GM21381 (cell line): ENCODE results near the gene CDO1.

Experiments used
- ATAC-seq: cut with Tn5 transposase; IDR thresholded peaks from one replicate; pipeline ENCODE4 v1.9.1; 2021; ENCODE audit warnings: mild to moderate bottlenecking, moderate library complexity; ENCODE audit not compliant: unreplicated experiment

Gene CDO1

GRCh38 chr5:115816226-115817081, at the start of gene CDO1:
Gene CDO1 (minus strand): TSS chr5:115816659. CDS start chr5:115816397, 262 bp downstream.
- ATAC-seq = no peak

- ATAC-seq = no peak
These were observed 42.9 kb upstream of the CDO1 start for GRCh38 chr5:115859378-115859777.

DNA sequence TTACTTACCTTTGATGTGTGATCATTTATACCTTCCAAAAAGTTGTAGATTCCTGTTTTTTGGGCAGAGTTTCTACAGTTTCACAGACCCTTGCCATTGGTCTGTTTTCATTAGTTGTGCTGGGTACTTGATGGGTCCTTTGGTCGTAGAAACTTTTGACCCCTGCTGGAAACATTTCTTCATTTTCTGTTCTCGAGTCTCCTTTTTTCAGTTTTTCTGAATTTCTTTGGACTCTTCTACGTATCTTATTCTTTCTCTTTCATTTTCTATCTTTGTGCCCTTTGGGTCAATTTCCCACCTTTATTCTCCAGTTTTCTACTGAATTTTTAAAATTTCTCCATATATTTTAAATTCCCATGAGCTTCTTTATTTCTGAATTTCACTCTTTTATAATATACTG, 41.9 kb upstream of the CDO1 start:
- ATAC-seq = peak; percentile 46

- ATAC-seq = no peak
These were observed 41.3 kb upstream of the CDO1 start for GRCh38 chr5:115857626-115858349.

GRCh38 chr5:115857057-115857479, 40.6 kb upstream of the CDO1 start:
- ATAC-seq = no peak

DNA sequence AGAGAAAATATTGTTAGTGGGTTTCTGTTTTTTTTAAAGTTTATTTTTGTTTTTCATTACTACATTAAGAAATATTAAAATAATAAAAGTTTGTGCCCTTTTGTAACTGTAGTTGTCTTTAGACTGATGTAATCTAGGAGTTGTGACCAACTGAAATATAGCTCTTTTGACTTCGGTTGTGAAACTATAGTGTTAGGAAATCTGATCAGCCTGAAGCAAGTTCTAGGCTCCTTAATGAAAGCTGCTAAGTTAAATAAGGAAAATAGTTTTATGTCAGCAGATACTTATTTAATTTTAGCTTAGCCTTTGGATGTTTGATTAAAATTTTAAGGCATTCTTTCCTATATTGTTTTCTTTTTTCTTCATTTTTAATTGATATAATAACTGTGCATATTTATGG, 39.5 kb upstream of the CDO1 start:
- no peak for ATAC-seq

DNA sequence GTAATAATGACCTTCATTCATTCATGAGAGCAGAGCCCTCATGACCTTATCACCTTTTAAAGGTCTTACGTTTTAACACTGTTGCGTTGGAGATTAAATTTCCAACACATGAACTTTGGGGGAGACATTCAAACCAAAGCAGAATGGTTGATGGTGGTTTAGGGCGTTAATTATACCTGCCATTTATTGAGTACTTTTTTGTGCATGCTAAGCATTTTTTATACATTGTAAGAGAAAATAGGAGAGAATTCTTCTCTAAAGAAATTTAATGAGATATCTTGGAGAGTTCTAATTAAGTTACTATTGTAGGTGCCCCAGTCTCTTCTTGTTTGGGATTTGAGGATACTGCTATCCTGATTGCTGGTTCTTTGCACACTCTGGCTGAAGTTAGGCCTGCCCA, 37.7 kb upstream of the CDO1 start:
- no peak for ATAC-seq

DNA sequence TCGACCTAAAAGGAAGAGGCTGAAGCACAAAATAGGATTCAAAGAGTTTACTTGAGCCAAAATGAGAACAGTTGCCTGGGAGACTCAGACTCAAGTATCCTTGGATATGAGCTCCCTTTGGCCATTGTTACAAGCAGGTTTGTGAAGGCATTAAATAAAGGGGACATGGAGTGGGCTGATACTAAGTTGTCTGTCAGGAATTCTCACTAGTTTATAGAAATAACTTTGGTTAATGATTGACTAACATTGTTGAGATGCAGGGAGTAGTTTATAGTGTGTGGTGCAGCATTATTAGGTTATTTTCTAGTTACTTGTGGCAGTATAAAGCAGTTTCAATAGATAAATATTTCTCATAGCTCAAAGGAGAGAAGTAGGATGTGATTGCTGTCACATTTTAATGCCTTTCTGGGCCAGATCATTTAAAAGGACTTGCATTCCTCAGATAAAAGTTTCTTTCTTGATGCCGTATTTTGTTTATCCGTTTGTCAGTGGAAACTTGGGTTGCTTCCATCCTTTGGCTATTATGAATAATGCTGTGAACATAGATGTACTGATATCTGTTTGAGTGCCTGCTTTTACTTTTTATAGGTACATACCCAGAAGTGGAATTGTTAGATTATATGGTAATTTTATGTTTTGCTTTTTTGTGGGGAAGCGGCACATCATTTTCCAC, 34.4 kb upstream of the CDO1 start:
- no peak for ATAC-seq

DNA sequence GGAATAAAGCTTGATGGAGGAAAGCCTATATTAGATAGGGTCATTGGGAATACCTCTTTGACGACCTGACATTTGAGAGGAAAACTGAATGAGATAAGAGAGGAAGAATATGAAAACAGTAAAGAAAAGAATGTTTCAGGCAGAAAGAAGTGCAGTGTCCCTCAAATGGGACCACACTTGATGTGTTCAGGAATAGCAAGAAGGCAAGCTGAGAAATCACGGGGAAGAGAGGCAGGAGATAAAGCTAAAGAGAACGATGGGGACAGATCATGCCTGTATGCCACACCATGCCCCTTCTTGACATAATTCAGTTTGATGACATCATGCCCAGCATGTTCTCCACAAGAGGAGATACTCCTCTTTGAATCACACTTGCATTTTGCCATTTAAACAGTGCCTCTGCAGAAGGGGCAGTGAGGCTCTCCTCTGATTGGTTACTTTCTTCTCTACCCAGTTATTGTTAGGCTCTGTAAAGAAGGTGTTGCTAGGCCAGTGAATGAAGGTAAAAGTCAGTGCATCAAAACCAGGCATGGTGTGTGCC, 32.9 kb upstream of the CDO1 start:
- no peak for ATAC-seq

- ATAC-seq = no peak
These were observed 30.8 kb upstream of the CDO1 start for GRCh38 chr5:115847290-115847689.

DNA sequence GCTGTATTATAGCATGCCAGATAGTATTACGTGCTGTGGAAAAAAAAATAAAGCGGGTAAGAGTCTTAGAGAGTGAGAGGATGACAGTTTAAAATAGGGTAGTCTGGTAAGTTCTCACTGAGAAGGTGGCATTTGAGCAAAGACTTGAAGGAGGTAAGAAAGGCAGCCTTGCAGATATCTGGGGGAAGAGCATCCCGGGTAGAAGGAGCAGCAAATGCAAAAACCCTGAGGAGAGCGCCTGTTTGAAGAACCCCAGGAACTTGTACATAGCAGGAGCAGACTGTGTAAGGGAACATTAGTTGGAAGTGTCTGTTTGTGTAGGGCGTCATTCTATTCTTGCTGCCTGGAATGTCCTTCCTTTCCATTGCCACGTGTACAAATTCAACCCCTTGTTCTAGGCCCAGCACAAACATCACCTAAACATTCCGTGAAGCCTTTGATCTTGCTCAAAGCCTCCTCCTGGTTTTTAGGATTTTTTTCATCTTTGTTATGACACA, 27.9 kb upstream of the CDO1 start:
- no peak for ATAC-seq

DNA sequence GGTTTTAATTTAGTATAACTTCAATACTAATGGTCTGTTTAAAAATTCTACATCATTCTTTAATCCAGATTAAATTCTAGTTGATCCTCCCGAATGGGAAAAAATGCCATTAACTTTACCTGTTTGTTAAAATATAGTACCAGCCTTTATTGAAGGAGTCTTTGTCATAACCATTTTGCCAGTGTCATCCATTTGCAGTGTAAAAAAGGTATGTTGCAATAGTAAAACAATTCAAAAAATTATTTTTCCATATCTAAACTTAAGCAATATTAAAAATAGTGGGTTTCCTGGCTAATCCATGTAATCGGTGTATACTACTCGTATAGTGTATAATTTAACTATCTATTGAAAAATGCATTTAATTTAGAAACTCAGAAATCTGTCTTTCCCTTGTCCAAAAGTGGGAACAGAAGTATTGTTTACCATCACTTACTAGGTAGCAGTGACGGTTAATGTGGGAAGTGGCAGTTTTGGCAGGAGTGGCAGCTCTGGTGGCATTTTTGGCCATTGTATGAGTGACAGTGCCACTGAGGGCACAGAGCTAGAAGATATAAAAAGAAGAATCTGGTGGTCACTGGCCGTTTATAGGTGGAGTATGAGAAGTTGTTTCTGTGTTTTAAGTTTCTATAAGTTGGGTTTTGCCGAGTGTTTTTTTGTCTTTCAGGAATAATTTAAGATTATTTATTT, 27.1 kb upstream of the CDO1 start:
- no peak for ATAC-seq

GRCh38 chr5:115842952-115843351, 26.5 kb upstream of the CDO1 start:
- no peak for ATAC-seq

DNA sequence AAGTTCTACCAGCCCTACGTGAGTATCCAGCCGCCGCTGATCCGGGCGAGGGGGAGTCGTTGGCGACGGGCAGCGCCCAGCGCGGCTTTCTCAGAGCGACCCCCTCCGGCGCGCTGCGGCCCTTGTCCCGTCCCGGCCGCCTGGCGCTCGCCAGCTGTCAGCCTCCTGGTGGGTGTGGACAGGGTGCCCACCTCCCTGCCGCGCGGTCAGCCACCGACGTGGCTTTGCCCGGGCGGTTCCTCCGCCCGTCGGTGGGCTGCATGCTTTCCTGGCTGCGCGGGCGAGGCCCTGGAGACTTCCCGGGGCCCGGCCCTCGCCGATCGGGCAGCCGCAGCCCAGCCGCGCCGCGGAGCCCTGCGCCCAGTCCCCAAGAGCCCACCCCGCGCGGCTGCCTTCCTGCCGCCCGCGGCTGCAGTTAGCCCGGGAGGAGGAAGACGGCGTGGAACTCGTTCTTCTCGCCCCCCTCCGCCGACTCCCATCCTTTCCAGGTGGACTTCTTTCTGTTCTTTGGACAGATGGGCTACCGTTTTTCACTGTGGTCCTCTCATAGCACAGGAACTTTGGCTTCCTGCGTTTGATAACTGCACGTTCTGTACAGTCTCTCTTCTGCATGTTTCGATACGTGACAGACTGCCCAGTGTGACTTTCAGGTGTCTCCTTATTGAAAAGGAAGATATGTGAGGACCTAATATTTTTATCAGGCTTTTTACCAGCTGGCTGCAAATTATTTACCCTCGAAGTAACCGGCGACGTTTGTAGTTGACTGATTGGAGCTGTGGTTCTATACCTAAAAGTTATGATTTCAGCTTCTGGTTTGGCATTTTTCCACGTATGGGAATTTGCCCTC, 25.9 kb upstream of the CDO1 start:
- ATAC-seq = peak; percentile 32

- peak; percentile 81 for ATAC-seq
These were observed 25.1 kb upstream of the CDO1 start, which contains the start of the genes AP3S1 and ATG12 for GRCh38 chr5:115841382-115842088. Gene AP3S1 (plus strand): TSS chr5:115841935. CDS start chr5:115842038, 103 bp downstream. Gene ATG12 (minus strand): TSS chr5:115841565. CDS start chr5:115841552, 13 bp downstream.

GRCh38 chr5:115840873-115841272, 24.4 kb upstream of the CDO1 start:
- no peak for ATAC-seq

DNA sequence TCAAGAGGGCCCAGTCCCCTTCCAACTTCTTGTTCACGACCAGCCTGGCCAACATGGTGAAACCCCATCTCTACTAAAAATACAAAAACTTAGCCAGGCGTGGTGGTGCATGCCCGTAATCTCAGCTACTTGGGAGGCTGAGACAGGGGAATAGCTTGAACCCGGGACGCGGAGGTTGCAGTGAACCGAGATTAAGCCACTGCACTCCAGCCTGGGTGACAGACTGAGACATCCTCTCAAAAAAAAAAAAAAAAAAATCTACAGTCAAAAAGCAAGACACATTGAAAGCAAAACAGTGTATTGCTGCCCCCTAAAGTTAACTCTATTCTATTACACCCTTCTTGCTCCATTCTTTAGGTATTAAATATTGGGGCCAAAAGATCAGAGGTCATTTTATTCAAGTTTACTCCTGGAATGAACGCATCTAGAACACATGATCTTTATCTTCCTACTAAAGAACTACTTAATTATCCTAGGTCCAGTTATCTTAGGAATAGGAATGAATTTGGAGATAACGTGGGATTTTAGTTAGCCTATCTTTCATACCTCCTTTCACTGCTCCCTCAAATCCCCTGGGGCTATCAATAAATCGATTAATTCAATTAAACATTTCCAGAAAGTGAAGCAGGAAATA, 22.5 kb upstream of the CDO1 start:
- ATAC-seq = peak; percentile 11

- ATAC-seq = no peak
These were observed 19.0 kb upstream of the CDO1 start for GRCh38 chr5:115835481-115835880.
